GM23338 (cell line): ENCODE data around the gene PBXIP1. TPM values are rescaled to one million over a fixed set of nuclear protein-coding genes. Genes with fewer than 3 reads are reported as not detected.
A peak's percentile ranks its signal among the peaks of the same experiment; 100 is the strongest.

Source experiments
- ATAC-seq: fragments of 200-7000 bp; cut with Tn5 transposase; 3 replicates; pipeline ENCODE4 v1.9.1; 2020
- DNase-seq: peaks from one replicate; pipeline ENCODE4 v3.0.0-alpha.2; 2015; ENCODE audit warnings: low spot score
- H2AFZ ChIP-seq: fragments of 200-600 bp; sonication (generic); 2 replicates; pipeline ENCODE4 v1.8.0; 2016; ENCODE audit warnings: antibody characterized with exemption, mild to moderate bottlenecking, moderate library complexity
- H3F3A ChIP-seq: fragments of 200-600 bp; sonication (generic); replicated peaks from 2 replicates; pipeline ENCODE4 v1.8.0; 2017; ENCODE audit warnings: antibody characterized with exemption, mixed run types, low read depth
- H3K27ac ChIP-seq: fragments of 200-600 bp; sonication (generic); 2 replicates; pipeline ENCODE4 v1.6.1; 2016; ENCODE audit warnings: low read depth
- H3K27me3 ChIP-seq: fragments of 200-600 bp; sonication (generic); 2 replicates; pipeline ENCODE4 v1.8.0; 2016; ENCODE audit warnings: mild to moderate bottlenecking, mixed run types, moderate library complexity; ENCODE audit not compliant: insufficient read depth
- H3K36me3 ChIP-seq: fragments of 200-600 bp; sonication (generic); 2 replicates; pipeline ENCODE4 v1.8.0; 2016; ENCODE audit warnings: mild to moderate bottlenecking; ENCODE audit not compliant: insufficient read depth
- H3K4me1 ChIP-seq: fragments of 200-600 bp; sonication (generic); 2 replicates; pipeline ENCODE4 v1.8.0; 2016; ENCODE audit warnings: mild to moderate bottlenecking, moderate library complexity; ENCODE audit not compliant: insufficient read depth
- H3K4me2 ChIP-seq: fragments of 200-600 bp; sonication (generic); 2 replicates; pipeline ENCODE4 v1.7.1; 2017; ENCODE audit warnings: mixed run types
- H3K4me3 ChIP-seq: fragments of 200-600 bp; sonication (generic); 2 replicates; pipeline ENCODE4 v1.6.1; 2016; ENCODE audit warnings: mixed run types
- H3K79me2 ChIP-seq: fragments of 200-600 bp; sonication (generic); replicated peaks from 2 replicates; pipeline ENCODE4 v1.8.0; 2017; ENCODE audit warnings: mild to moderate bottlenecking; ENCODE audit not compliant: insufficient read depth
- H3K9me2 ChIP-seq: fragments of 200-600 bp; sonication (generic); 2 replicates; pipeline ENCODE4 v1.8.0; 2017; ENCODE audit not compliant: insufficient read depth
- H4K20me1 ChIP-seq: fragments of 200-600 bp; sonication (generic); replicated peaks from 2 replicates; pipeline ENCODE4 v1.8.0; 2017; ENCODE audit warnings: mild to moderate bottlenecking; ENCODE audit not compliant: insufficient read depth
- H3K27ac Mint-ChIP-seq: 2 replicates; pipeline ENCODE4 v1.8.0; 2020; ENCODE audit warnings: inconsistent platforms, mild to moderate bottlenecking, moderate library complexity, mixed read lengths
- H3K27me3 Mint-ChIP-seq: 3 replicates; pipeline ENCODE4 v1.8.0; 2022; ENCODE audit warnings: low read depth, mild to moderate bottlenecking, moderate library complexity, mixed read lengths, inconsistent platforms; ENCODE audit not compliant: insufficient read depth, poor library complexity
- H3K36me3 Mint-ChIP-seq: 3 replicates; pipeline ENCODE4 v1.8.0; 2021; ENCODE audit warnings: low read depth, mild to moderate bottlenecking, inconsistent platforms, moderate library complexity, mixed read lengths
- H3K4me1 Mint-ChIP-seq: 3 replicates; pipeline ENCODE4 v1.8.0; 2020; ENCODE audit warnings: mild to moderate bottlenecking, inconsistent platforms, mixed read lengths
- H3K4me3 Mint-ChIP-seq: 3 replicates; pipeline ENCODE4 v1.8.0; 2021; ENCODE audit warnings: moderate library complexity, mild to moderate bottlenecking, inconsistent platforms, mixed read lengths
- H3K9me3 Mint-ChIP-seq: 3 replicates; pipeline ENCODE4 v1.8.0; 2020; ENCODE audit warnings: moderate library complexity, mild to moderate bottlenecking, inconsistent platforms, mixed read lengths
- CREB1 ChIP-seq: fragments of 250-450 bp; sonication (Bioruptor Pico); IDR thresholded peaks from 2 replicates; pipeline ENCODE4 v1.5.0; 2020; ENCODE audit warnings: low read depth, mild to moderate bottlenecking, moderate library complexity
- ETS1 ChIP-seq: IDR thresholded peaks from 2 replicates; pipeline ENCODE4 v1.6.1; 2016; ENCODE audit warnings: antibody characterized with exemption
- EZH2 ChIP-seq: fragments of 200-600 bp; sonication (generic); IDR thresholded peaks from one replicate; pipeline ENCODE4 v1.8.0; 2017; ENCODE audit warnings: antibody characterized with exemption, mild to moderate bottlenecking, low read depth; ENCODE audit not compliant: unreplicated experiment
- EZH2phosphoT487 ChIP-seq: fragments of 200-600 bp; sonication (generic); IDR thresholded peaks from one replicate; pipeline ENCODE4 v1.8.1; 2018; ENCODE audit warnings: antibody characterized with exemption; ENCODE audit not compliant: unreplicated experiment
- NANOG ChIP-seq: IDR thresholded peaks from 2 replicates; pipeline ENCODE4 v1.6.1; 2016; ENCODE audit warnings: antibody characterized with exemption, borderline replicate concordance
- POLR2AphosphoS5 ChIP-seq: IDR thresholded peaks from 2 replicates; pipeline ENCODE4 v1.6.1; 2016; ENCODE audit warnings: antibody characterized with exemption, low read depth
- REST ChIP-seq: IDR thresholded peaks from one replicate; pipeline ENCODE4 v1.6.1; 2018; ENCODE audit warnings: antibody characterized with exemption; ENCODE audit not compliant: unreplicated experiment
- ZNF331 ChIP-seq: fragments of 250-450 bp; sonication (Bioruptor Pico); IDR thresholded peaks from 2 replicates; pipeline ENCODE4 v1.5.0; 2020; ENCODE audit warnings: low read depth, mild to moderate bottlenecking, moderate library complexity
- ZNF462 ChIP-seq: fragments of 250-450 bp; sonication (Bioruptor Pico); IDR thresholded peaks from 2 replicates; pipeline ENCODE4 v1.5.0; 2020; ENCODE audit warnings: mild to moderate bottlenecking, moderate library complexity
- polyA plus RNA-seq: library from polyadenylated mRNA; unstranded; fragments of >200 nt; fragmentation: Nextera tagmentation; extraction: Ambion mirVana; gene quantifications from 2 replicates; pipeline ENCODE4 v1.2.1, GENCODE V29; 2016
- total RNA-seq: library from RNA; depleted of rRNA; stranded (reverse); fragments of >200 nt; shearing (Covaris generic); gene quantifications from 2 replicates; pipeline ENCODE4 v1.2.3, GENCODE V29; 2014

PBXIP1 gene
- total and polyA plus RNA-seq, 2 experiments from 2014 or later = 7.0 to 31.8 TPM

- TF ChIP-seq EZH2 (no peak), POLR2AphosphoS5 (no peak), ZNF462 (CRISPR knock-in tag) (no peak), CREB1 (CRISPR knock-in tag) (no peak), EZH2phosphoT487 (no peak)
Observed at GRCh38 chr1:154975409-154976059, 19.6 kb upstream of the PBXIP1 start (continued).

GRCh38 chr1:154974808-154975408 is 19.0 kb upstream of the PBXIP1 start:
- H3K4me2 ChIP-seq = peak overlapping the region; percentile 84
- Mint-ChIP-seq H3K4me1 (peaks cover 16% of the 10 kb centered on the region), H3K27ac (no peak overlapping the region), H3K4me3 (no peak overlapping the region), H3K36me3 (peaks cover 39% of the 10 kb centered on the region), H3K9me3 (peaks cover 3% of the 10 kb centered on the region; the same call in 1 of the 3 replicates), H3K27me3 (peaks cover 10% of the 10 kb centered on the region)
- TF ChIP-seq POLR2AphosphoS5 (peak; percentile 75), ETS1 (no peak), CREB1 (CRISPR knock-in tag) (no peak), NANOG (peak; percentile 11; the same call in 1 of the 2 replicates), ZNF331 (no peak), REST (no peak)
- H3K79me2 ChIP-seq = peaks cover 59% of the 10 kb centered on the region
- H3F3A ChIP-seq = peaks cover 22% of the 10 kb centered on the region
- DNase-seq (peak; percentile 99), ATAC-seq (peak; percentile 18)
- peaks cover 27% of the 10 kb centered on the region for H4K20me1 ChIP-seq
- peaks cover 21% of the 10 kb centered on the region; the same call in 1 of the 2 replicates for H3K36me3 ChIP-seq
- peak overlapping the region; percentile 82 for H3K4me3 ChIP-seq
- no peak overlapping the region for H2AFZ ChIP-seq
- H3K4me1 ChIP-seq = peaks cover 24% of the 10 kb centered on the region
- H3K27me3 ChIP-seq = no peaks in the 10 kb centered on the region
- peak overlapping the region; percentile 93 for H3K27ac ChIP-seq
- no peaks in the 10 kb centered on the region for H3K9me2 ChIP-seq
